ENCODE measurements around the gene ZDHHC6.

DNA sequence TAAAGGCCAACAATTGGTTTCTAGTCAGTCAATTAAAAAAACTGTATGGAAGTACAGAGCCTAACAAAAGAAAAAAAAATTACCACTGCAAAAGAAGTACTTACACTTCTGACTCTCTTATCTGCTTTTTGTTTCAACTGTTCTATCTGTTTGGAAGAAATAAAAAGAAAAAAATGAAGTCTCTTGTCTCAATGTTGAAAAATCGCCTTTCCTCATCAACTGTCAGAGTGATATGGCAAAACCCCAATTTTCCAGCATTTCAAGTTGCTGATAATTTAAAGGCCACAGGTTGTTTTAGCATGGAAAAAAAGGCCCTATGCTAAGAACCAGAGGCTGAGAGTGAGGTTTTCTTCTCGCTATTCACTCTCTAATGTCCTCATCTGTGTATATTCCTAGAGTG, 13.6 kb downstream of the ZDHHC6 start:
- TF ChIP-seq KDM1A (IDR thresholded peaks at IDR 0.05; ENCODE audit: borderline replicate concordance, low read length), result no peak
- no peak for TF ChIP-seq POLR2AphosphoS5 (IDR thresholded peaks at IDR 0.05; ENCODE audit: low read depth, low read length)
- no peak for TF ChIP-seq GABPA (IDR thresholded peaks at IDR 0.05; ENCODE audit: borderline replicate concordance, insufficient read depth, low read length)
- no peak for TF ChIP-seq RFX5 (IDR thresholded peaks at IDR 0.05; ENCODE audit: borderline replicate concordance, low read depth, low read length)
- TF ChIP-seq POLR2A (IDR thresholded peaks at IDR 0.05; ENCODE audit: control extremely low read depth in 1 of 2, low read depth in 2 of 2, low read length in 2 of 2), result no peak
- no peak for TF ChIP-seq RNF2 (IDR thresholded peaks at IDR 0.05; ENCODE audit: borderline replicate concordance, low read depth, low read length, missing control alignments, poor library complexity, severe bottlenecking)

All from H1 (cell line).